Panc1 (cell line): ENCODE data around the gene SLC19A3.

ENCODE experiments used
- POLR2AphosphoS5 ChIP-seq: IDR thresholded peaks from 2 replicates; pipeline ENCODE4 v1.6.1; 2012; ENCODE audit warnings: mild to moderate bottlenecking, low read depth, low read length, moderate library complexity
- REST ChIP-seq, 2 experiments: IDR thresholded peaks; 2 replicates each; pipeline ENCODE4 v1.6.1; 2011 to 2012; ENCODE audit warnings: low read depth in 2 of 2, control low read depth in 1 of 2, low read length in 1 of 2, mild to moderate bottlenecking in 1 of 2, moderate library complexity in 1 of 2; ENCODE audit not compliant: insufficient read depth in 1 of 2
- SIN3A ChIP-seq: IDR thresholded peaks from 2 replicates; pipeline ENCODE4 v1.6.1; 2012; ENCODE audit warnings: low read depth, mild to moderate bottlenecking, low read length, moderate library complexity, borderline replicate concordance; ENCODE audit not compliant: insufficient read depth
- TCF7L2 ChIP-seq: IDR thresholded peaks from 2 replicates; pipeline ENCODE4 v1.6.1; 2011; ENCODE audit warnings: mild to moderate bottlenecking, low read depth, low read length, inconsistent platforms
- TF ChIP-seq, protein P1 (sequence below): fragments of 450-650 bp; IDR thresholded peaks from 2 replicates; pipeline ENCODE4 v1.5.1; 2017; ENCODE audit warnings: mild to moderate bottlenecking

- TF ChIP-seq, protein P1, sequence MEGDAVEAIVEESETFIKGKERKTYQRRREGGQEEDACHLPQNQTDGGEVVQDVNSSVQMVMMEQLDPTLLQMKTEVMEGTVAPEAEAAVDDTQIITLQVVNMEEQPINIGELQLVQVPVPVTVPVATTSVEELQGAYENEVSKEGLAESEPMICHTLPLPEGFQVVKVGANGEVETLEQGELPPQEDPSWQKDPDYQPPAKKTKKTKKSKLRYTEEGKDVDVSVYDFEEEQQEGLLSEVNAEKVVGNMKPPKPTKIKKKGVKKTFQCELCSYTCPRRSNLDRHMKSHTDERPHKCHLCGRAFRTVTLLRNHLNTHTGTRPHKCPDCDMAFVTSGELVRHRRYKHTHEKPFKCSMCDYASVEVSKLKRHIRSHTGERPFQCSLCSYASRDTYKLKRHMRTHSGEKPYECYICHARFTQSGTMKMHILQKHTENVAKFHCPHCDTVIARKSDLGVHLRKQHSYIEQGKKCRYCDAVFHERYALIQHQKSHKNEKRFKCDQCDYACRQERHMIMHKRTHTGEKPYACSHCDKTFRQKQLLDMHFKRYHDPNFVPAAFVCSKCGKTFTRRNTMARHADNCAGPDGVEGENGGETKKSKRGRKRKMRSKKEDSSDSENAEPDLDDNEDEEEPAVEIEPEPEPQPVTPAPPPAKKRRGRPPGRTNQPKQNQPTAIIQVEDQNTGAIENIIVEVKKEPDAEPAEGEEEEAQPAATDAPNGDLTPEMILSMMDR, result no peak
- TF ChIP-seq POLR2AphosphoS5 (no peak), SIN3A (no peak), REST (IDR thresholded peaks at IDR 0.05; ENCODE audit: insufficient read depth in 1 of 2, low read depth in 2 of 2, low read length in 1 of 2) (no peak), TCF7L2 (no peak)
Observed at GRCh38 chr2:227745594-227745993, 27.8 kb upstream of the SLC19A3 start, which contains the start of gene SCYGR8.
